GM12874 (cell line): ENCODE measurements around the gene SNRNP25.

Experiments used
- TF ChIP-seq, protein P1 (sequence below): IDR thresholded peaks from 2 replicates; pipeline ENCODE4 v1.5.1; 2011; ENCODE audit warnings: low read depth, mild to moderate bottlenecking, control low read depth, low read length, moderate library complexity; ENCODE audit not compliant: insufficient read depth

Gene SNRNP25

GRCh38 chr16:72561-73548 lies 19.2 kb downstream of the SNRNP25 start, which contains the start of gene RHBDF1:
TSS of gene RHBDF1 (minus strand) at chr16:72631. CDS start at chr16:65015, 7,616 bp downstream.
- TF ChIP-seq, protein P1, sequence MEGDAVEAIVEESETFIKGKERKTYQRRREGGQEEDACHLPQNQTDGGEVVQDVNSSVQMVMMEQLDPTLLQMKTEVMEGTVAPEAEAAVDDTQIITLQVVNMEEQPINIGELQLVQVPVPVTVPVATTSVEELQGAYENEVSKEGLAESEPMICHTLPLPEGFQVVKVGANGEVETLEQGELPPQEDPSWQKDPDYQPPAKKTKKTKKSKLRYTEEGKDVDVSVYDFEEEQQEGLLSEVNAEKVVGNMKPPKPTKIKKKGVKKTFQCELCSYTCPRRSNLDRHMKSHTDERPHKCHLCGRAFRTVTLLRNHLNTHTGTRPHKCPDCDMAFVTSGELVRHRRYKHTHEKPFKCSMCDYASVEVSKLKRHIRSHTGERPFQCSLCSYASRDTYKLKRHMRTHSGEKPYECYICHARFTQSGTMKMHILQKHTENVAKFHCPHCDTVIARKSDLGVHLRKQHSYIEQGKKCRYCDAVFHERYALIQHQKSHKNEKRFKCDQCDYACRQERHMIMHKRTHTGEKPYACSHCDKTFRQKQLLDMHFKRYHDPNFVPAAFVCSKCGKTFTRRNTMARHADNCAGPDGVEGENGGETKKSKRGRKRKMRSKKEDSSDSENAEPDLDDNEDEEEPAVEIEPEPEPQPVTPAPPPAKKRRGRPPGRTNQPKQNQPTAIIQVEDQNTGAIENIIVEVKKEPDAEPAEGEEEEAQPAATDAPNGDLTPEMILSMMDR = no peak

DNA sequence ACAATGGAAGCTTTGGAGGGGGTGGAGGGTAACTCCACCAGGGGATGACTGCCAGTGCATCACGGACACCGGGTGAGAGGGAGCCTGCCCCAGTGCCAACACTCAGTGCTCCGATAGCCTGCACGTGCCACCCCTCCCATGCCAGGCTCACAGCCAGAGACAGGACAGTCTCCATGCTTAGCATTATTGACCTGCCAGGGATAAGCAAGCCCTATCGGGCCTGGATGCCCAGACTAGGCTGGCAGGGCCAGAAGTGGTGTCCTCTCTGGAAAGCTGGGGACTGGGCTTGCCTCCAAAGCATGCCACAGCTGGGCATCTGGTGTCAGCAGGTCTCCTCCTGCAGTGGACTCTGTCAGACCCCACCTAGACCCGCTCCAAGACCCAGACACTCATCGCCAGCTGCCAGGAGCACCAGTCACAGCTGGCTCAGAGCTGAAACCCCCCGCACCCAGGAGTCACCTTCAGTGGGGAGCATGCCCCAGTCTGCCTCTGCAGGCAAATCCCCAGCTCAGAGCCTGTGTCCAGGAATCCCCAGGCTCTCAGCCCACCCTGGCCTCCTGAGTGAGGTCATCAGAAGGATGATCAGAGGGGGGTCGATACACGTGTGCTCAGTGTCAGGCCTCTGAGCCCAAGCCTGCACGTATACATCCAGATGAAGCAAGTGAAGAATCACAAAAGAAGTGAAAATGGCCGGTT lies 20.6 kb downstream of the SNRNP25 start:
- TF ChIP-seq, protein P1 = no peak

- TF ChIP-seq, protein P1 = no peak
Measured at GRCh38 chr16:74747-75334, 21.2 kb downstream of the SNRNP25 start.

DNA sequence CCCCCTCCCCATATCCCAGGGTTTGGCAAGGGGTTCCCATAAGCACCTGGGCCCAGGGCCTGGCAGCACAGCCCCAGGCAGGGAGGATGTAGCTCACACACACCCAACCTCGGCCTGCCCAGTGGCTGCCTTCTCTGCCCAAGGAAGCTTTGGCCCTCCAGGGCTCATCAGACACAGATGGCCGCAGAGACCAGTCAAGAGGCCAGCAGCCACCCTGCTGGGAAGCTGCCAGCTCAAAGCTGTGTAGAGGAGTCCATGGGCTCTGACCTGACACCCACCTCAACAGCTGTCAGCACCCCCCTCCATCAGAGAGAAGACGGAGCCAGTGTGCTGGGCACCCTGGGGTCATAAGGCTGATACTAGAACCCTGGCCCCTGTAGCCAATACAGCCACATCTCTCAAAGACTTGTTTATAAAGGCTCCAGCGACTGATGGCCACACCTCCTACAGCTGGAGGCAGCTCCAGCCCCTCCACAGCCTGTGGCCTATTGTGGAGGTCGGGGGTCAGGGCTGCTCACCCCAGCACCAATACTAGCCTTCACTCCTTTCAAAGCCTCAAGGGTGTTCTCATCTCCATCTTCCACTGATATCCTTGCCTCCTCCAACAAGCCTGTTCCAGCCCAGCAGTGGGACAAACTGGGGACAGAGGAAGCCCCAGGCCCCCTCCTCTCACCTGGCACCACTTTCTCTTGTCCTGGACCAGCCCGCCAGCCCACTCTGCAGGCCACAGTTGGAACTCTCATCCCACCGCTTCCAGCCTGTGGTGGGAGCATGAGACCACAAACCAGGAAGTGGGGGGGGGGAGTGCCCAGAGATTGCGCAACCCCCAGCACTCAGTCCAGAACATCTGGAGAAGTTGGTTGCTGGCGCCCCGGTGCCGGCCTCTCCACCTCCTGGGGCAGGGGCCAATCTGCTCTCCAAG lies 22.2 kb downstream of the SNRNP25 start:
- TF ChIP-seq, protein P1 = no peak

DNA sequence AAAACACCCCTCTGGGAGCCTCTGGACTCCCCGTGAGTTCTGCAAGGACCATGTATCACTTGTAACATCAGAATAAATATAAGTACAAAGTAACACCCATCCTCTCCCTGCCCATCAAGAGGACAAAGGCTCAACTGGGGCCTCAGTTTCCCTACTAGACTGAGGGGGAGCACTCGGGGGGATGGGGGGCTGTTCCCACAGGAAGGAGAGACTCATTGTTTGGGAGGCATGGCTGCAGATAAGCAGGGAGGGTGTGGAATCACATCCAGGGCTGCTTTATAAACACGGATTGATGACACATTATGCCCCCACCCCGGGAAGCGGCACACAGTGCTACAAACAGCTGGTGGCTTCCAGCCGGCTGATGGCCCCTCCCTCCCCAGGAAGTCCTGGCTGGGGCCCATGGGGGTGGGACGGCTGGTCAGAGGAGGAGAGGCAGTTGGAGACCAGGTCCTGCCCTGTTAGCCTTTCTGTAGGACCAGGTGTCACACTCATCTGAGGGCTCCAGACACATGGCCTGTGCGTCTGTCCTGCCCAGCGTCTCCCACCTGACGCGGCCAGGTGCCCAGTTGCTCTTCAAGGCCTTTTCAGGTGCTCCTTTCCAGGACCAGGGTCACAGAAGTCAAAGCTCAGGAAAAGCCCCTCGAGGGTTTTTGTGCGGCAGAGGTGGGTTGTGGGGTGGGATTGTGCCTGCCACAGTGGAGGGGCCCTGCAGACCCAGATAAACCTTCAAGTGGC lies 23.1 kb downstream of the SNRNP25 start:
- TF ChIP-seq, protein P1 = no peak

- TF ChIP-seq, protein P1 = no peak
Measured at GRCh38 chr16:77273-77806, 23.7 kb downstream of the SNRNP25 start.
